Activated naive CD8-positive, alpha-beta T cell (primary cell): ENCODE results near the gene OCA2.
"Not testable (repeated sequence)": the region's sequence is repeated elsewhere in the genome, so short reads cannot be mapped to it uniquely, and the experiment has no call there.

Experiments
- H3K27ac Mint-ChIP-seq: one replicate; pipeline ENCODE4 v1.8.0; 2021; ENCODE audit warnings: mixed read lengths
- H3K27me3 Mint-ChIP-seq: one replicate; pipeline ENCODE4 v1.8.0; 2021; ENCODE audit warnings: mixed read lengths
- H3K36me3 Mint-ChIP-seq: one replicate; pipeline ENCODE4 v1.8.0; 2021; ENCODE audit warnings: mixed read lengths
- H3K4me1 Mint-ChIP-seq: one replicate; pipeline ENCODE4 v1.8.0; 2021; ENCODE audit warnings: low read depth, mixed read lengths
- H3K4me3 Mint-ChIP-seq: one replicate; pipeline ENCODE4 v1.8.0; 2021; ENCODE audit warnings: mild to moderate bottlenecking, mixed read lengths
- H3K9me3 Mint-ChIP-seq: one replicate; pipeline ENCODE4 v1.8.0; 2021; ENCODE audit warnings: low read depth, mixed read lengths

OCA2 gene

GRCh38 chr15:27853624-27854455 lies 245.3 kb downstream of the OCA2 start:
- peaks cover 8% of the 10 kb centered on the region for H3K9me3 Mint-ChIP-seq
- H3K36me3 Mint-ChIP-seq = no peaks in the 10 kb centered on the region
- H3K4me3 Mint-ChIP-seq = no peak overlapping the region
- H3K27me3 Mint-ChIP-seq = peaks cover 3% of the 10 kb centered on the region
- H3K27ac Mint-ChIP-seq = no peak overlapping the region
- no peaks in the 10 kb centered on the region for H3K4me1 Mint-ChIP-seq

- no peak overlapping the region for H3K4me3 Mint-ChIP-seq
- H3K27ac Mint-ChIP-seq = no peak overlapping the region
- H3K9me3 Mint-ChIP-seq = peaks cover 4% of the 10 kb centered on the region
- H3K27me3 Mint-ChIP-seq = peaks cover 3% of the 10 kb centered on the region
- no peaks in the 10 kb centered on the region for H3K4me1 Mint-ChIP-seq
- H3K36me3 Mint-ChIP-seq = no peaks in the 10 kb centered on the region
Observed at GRCh38 chr15:27851858-27852210, 247.3 kb downstream of the OCA2 start.

GRCh38 chr15:27850981-27851857 lies 247.9 kb downstream of the OCA2 start:
- H3K4me1 Mint-ChIP-seq = no peaks in the 10 kb centered on the region
- H3K27ac Mint-ChIP-seq = no peak overlapping the region
- no peak overlapping the region for H3K4me3 Mint-ChIP-seq
- peaks cover 3% of the 10 kb centered on the region for H3K27me3 Mint-ChIP-seq
- H3K36me3 Mint-ChIP-seq = no peaks in the 10 kb centered on the region
- H3K9me3 Mint-ChIP-seq = peaks cover 4% of the 10 kb centered on the region

GRCh38 chr15:27850050-27850449 lies 249.1 kb downstream of the OCA2 start:
- Mint-ChIP-seq H3K27ac (no peak overlapping the region), H3K36me3 (no peaks in the 10 kb centered on the region), H3K4me3 (no peak overlapping the region), H3K9me3 (peaks cover 4% of the 10 kb centered on the region), H3K27me3 (no peaks in the 10 kb centered on the region), H3K4me1 (no peaks in the 10 kb centered on the region)

GRCh38 chr15:27848936-27849335 lies 250.2 kb downstream of the OCA2 start:
- H3K4me1 Mint-ChIP-seq, H3K27ac Mint-ChIP-seq, H3K27me3 Mint-ChIP-seq, H3K4me3 Mint-ChIP-seq, H3K36me3 Mint-ChIP-seq, H3K9me3 Mint-ChIP-seq: not testable (repeated sequence)

GRCh38 chr15:27847775-27848710 lies 251.1 kb downstream of the OCA2 start:
- Mint-ChIP-seq H3K27me3 (no peaks in the 10 kb centered on the region), H3K27ac (no peak overlapping the region), H3K4me3 (no peak overlapping the region), H3K4me1 (no peaks in the 10 kb centered on the region), H3K9me3 (peaks cover 4% of the 10 kb centered on the region), H3K36me3 (no peaks in the 10 kb centered on the region)

- Mint-ChIP-seq H3K27ac (no peak overlapping the region), H3K9me3 (peaks cover 4% of the 10 kb centered on the region), H3K36me3 (no peaks in the 10 kb centered on the region), H3K4me1 (no peaks in the 10 kb centered on the region), H3K27me3 (no peaks in the 10 kb centered on the region), H3K4me3 (no peak overlapping the region)
Observed at GRCh38 chr15:27846722-27847395, 252.3 kb downstream of the OCA2 start.

- Mint-ChIP-seq H3K4me3 (no peak overlapping the region), H3K27me3 (no peaks in the 10 kb centered on the region), H3K36me3 (no peaks in the 10 kb centered on the region), H3K27ac (no peak overlapping the region), H3K4me1 (no peaks in the 10 kb centered on the region), H3K9me3 (peaks cover 4% of the 10 kb centered on the region)
Observed at GRCh38 chr15:27845535-27846369, 253.4 kb downstream of the OCA2 start.

GRCh38 chr15:27844018-27844666 lies 255.0 kb downstream of the OCA2 start:
- no peak overlapping the region for H3K27ac Mint-ChIP-seq
- no peaks in the 10 kb centered on the region for H3K27me3 Mint-ChIP-seq
- H3K4me1 Mint-ChIP-seq = no peaks in the 10 kb centered on the region
- H3K4me3 Mint-ChIP-seq = no peak overlapping the region
- H3K9me3 Mint-ChIP-seq = no peaks in the 10 kb centered on the region
- no peaks in the 10 kb centered on the region for H3K36me3 Mint-ChIP-seq

GRCh38 chr15:27843146-27843545 lies 256.0 kb downstream of the OCA2 start:
- Mint-ChIP-seq H3K4me1 (no peaks in the 10 kb centered on the region), H3K36me3 (no peaks in the 10 kb centered on the region), H3K4me3 (no peak overlapping the region), H3K27ac (no peak overlapping the region), H3K9me3 (no peaks in the 10 kb centered on the region), H3K27me3 (peaks cover 1% of the 10 kb centered on the region)

- no peaks in the 10 kb centered on the region for H3K9me3 Mint-ChIP-seq
- no peaks in the 10 kb centered on the region for H3K4me1 Mint-ChIP-seq
- no peak overlapping the region for H3K27ac Mint-ChIP-seq
- no peaks in the 10 kb centered on the region for H3K36me3 Mint-ChIP-seq
- H3K4me3 Mint-ChIP-seq = no peak overlapping the region
- peaks cover 4% of the 10 kb centered on the region for H3K27me3 Mint-ChIP-seq
Observed at GRCh38 chr15:27842526-27842925, 256.6 kb downstream of the OCA2 start.

- no peaks in the 10 kb centered on the region for H3K36me3 Mint-ChIP-seq
Observed at GRCh38 chr15:27835233-27835939, 263.7 kb downstream of the OCA2 start.

GRCh38 chr15:27834684-27835083 lies 264.4 kb downstream of the OCA2 start:
- H3K27ac Mint-ChIP-seq = no peak overlapping the region
- no peaks in the 10 kb centered on the region for H3K4me1 Mint-ChIP-seq
- no peaks in the 10 kb centered on the region for H3K9me3 Mint-ChIP-seq
- no peaks in the 10 kb centered on the region for H3K36me3 Mint-ChIP-seq
- H3K27me3 Mint-ChIP-seq = peaks cover 16% of the 10 kb centered on the region
- no peak overlapping the region for H3K4me3 Mint-ChIP-seq

More at GRCh38 chr15:27835233-27835939, 263.7 kb downstream of the OCA2 start:
- Mint-ChIP-seq H3K4me3 (no peak overlapping the region), H3K27me3 (peaks cover 16% of the 10 kb centered on the region), H3K9me3 (no peaks in the 10 kb centered on the region), H3K27ac (no peak overlapping the region), H3K4me1 (no peaks in the 10 kb centered on the region)
